ENCODE data around the gene RWDD4. TPM values are rescaled to one million over a fixed set of nuclear protein-coding genes. Genes with fewer than 3 reads are reported as not detected.

RWDD4 gene
- total RNA-seq, 1 donor from 2014 or later, result 21.3 TPM

- Mint-ChIP-seq H3K9me3 (ENCODE audit: low read depth) (no peaks in the 10 kb centered on the region), H3K4me3 (ENCODE audit: unreplicated experiment) (no peak overlapping the region), H3K4me1 (ENCODE audit: low read depth) (no peaks in the 10 kb centered on the region), H3K27me3 (ENCODE audit: low read depth) (no peaks in the 10 kb centered on the region), H3K36me3 (ENCODE audit: low read depth) (peaks cover 32% of the 10 kb centered on the region), H3K27ac (ENCODE audit: unreplicated experiment) (no peak overlapping the region)
- DNase-seq (ENCODE audit: low spot score), result no peak
- no peak for TF ChIP-seq CTCF (IDR thresholded peaks at IDR 0.05)
Observed at GRCh38 chr4:183691006-183691405, 32.0 kb upstream of the RWDD4 start.

- Mint-ChIP-seq H3K27ac (ENCODE audit: unreplicated experiment) (no peak overlapping the region), H3K4me3 (ENCODE audit: unreplicated experiment) (no peak overlapping the region), H3K27me3 (ENCODE audit: low read depth) (no peaks in the 10 kb centered on the region), H3K36me3 (ENCODE audit: low read depth) (peaks cover 28% of the 10 kb centered on the region), H3K9me3 (ENCODE audit: low read depth) (no peaks in the 10 kb centered on the region), H3K4me1 (ENCODE audit: low read depth) (no peaks in the 10 kb centered on the region)
- no peak for DNase-seq (ENCODE audit: low spot score)
- TF ChIP-seq CTCF (IDR thresholded peaks at IDR 0.05), result no peak
Observed at GRCh38 chr4:183688216-183688615, 29.2 kb upstream of the RWDD4 start.

- Mint-ChIP-seq H3K4me1 (ENCODE audit: low read depth) (no peaks in the 10 kb centered on the region), H3K36me3 (ENCODE audit: low read depth) (peaks cover 21% of the 10 kb centered on the region), H3K27me3 (ENCODE audit: low read depth) (no peaks in the 10 kb centered on the region), H3K4me3 (ENCODE audit: unreplicated experiment) (no peak overlapping the region), H3K9me3 (ENCODE audit: low read depth) (no peaks in the 10 kb centered on the region), H3K27ac (ENCODE audit: unreplicated experiment) (no peak overlapping the region)
- TF ChIP-seq CTCF (IDR thresholded peaks at IDR 0.05), result no peak
- DNase-seq (ENCODE audit: low spot score), result no peak
Observed at GRCh38 chr4:183686461-183686860, 27.5 kb upstream of the RWDD4 start.

- H3K27me3 Mint-ChIP-seq (ENCODE audit: low read depth), result no peaks in the 10 kb centered on the region
- no peaks in the 10 kb centered on the region for H3K4me1 Mint-ChIP-seq (ENCODE audit: low read depth)
- H3K9me3 Mint-ChIP-seq (ENCODE audit: low read depth), result no peaks in the 10 kb centered on the region
- TF ChIP-seq CTCF (IDR thresholded peaks at IDR 0.05), result no peak
- H3K36me3 Mint-ChIP-seq (ENCODE audit: low read depth), result peaks cover 14% of the 10 kb centered on the region
- DNase-seq (ENCODE audit: low spot score), result no peak
- no peak overlapping the region for H3K4me3 Mint-ChIP-seq (ENCODE audit: unreplicated experiment)
- no peak overlapping the region for H3K27ac Mint-ChIP-seq (ENCODE audit: unreplicated experiment)
Observed at GRCh38 chr4:183681119-183681518, 22.1 kb upstream of the RWDD4 start.

- Mint-ChIP-seq H3K4me1 (ENCODE audit: low read depth) (no peaks in the 10 kb centered on the region), H3K27ac (ENCODE audit: unreplicated experiment) (no peak overlapping the region), H3K36me3 (ENCODE audit: low read depth) (peaks cover 9% of the 10 kb centered on the region), H3K4me3 (ENCODE audit: unreplicated experiment) (no peak overlapping the region), H3K9me3 (ENCODE audit: low read depth) (no peaks in the 10 kb centered on the region), H3K27me3 (ENCODE audit: low read depth) (no peaks in the 10 kb centered on the region)
- no peak for DNase-seq (ENCODE audit: low spot score)
- TF ChIP-seq CTCF (IDR thresholded peaks at IDR 0.05), result no peak
Observed at GRCh38 chr4:183675625-183676024, 16.6 kb upstream of the RWDD4 start.
